SK-N-SH treated with all-trans-retinoic acid at 6 μM for 48 hours (cell line): ENCODE data around the gene ST6GALNAC3.

Experiments
- PPARA ChIP-seq: fragments of 250-450 bp; sonication (Bioruptor Pico); IDR thresholded peaks from 2 replicates; pipeline ENCODE4 v1.5.0; 2020; ENCODE audit warnings: mild to moderate bottlenecking, borderline replicate concordance
- SNAI2 ChIP-seq: fragments of 250-450 bp; sonication (Bioruptor Pico); IDR thresholded peaks from 2 replicates; pipeline ENCODE4 v1.5.0; 2020; ENCODE audit warnings: mild to moderate bottlenecking, moderate library complexity
- TCF4 ChIP-seq: fragments of 250-450 bp; sonication (Bioruptor Pico); IDR thresholded peaks from 2 replicates; pipeline ENCODE4 v1.8.0; 2021; ENCODE audit warnings: mild to moderate bottlenecking, moderate library complexity, borderline replicate concordance
- ZFP3 ChIP-seq: fragments of 250-450 bp; sonication (Bioruptor Pico); IDR thresholded peaks from 2 replicates; pipeline ENCODE4 v1.5.0; 2020; ENCODE audit warnings: mild to moderate bottlenecking, moderate library complexity
- ZNF565 ChIP-seq: fragments of 450-650 bp; formaldehyde crosslinking; conservative IDR thresholded peaks from 2 replicates; pipeline ENCODE4 v1.5.0; 2020; ENCODE audit warnings: low read depth, mild to moderate bottlenecking, moderate library complexity
- TF ChIP-seq, protein P1 (sequence below): fragments of 250-450 bp; sonication (Bioruptor Pico); IDR thresholded peaks from 2 replicates; pipeline ENCODE4 v1.5.1; 2021; ENCODE audit warnings: mild to moderate bottlenecking, moderate library complexity
- TF ChIP-seq, protein P2 (sequence below): fragments of 250-450 bp; sonication (Bioruptor Pico); IDR thresholded peaks from 2 replicates; pipeline ENCODE4 v1.8.0; 2021; ENCODE audit warnings: low read depth, mild to moderate bottlenecking, moderate library complexity, borderline replicate concordance
- TF ChIP-seq, protein P3 (sequence below): fragments of 250-450 bp; sonication (Bioruptor Pico); IDR thresholded peaks from 2 replicates; pipeline ENCODE4 v1.8.0; 2020; ENCODE audit warnings: mild to moderate bottlenecking, moderate library complexity, borderline replicate concordance
- TF ChIP-seq, protein P4 (sequence below): fragments of 250-450 bp; sonication (Bioruptor Pico); IDR thresholded peaks from 2 replicates; pipeline ENCODE4 v1.5.1; 2020; ENCODE audit warnings: low read depth, mild to moderate bottlenecking, moderate library complexity

DNA sequence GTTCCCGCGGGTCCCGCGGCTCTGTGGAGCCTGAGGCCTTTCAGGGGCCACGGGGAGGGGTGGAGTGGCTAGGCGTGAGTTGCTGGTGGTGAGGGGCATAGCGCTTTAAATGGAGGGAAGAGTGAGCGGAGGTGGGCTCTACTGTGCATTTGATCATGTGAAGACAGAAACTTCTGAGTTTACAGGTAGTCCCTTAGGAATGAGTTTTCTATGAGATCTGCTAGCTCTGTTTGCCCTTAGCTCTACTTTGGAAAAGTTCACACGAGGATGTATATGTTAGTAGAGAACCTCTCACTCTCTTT, 593 bp downstream of the ST6GALNAC3 start:
- TF ChIP-seq, protein P1, sequence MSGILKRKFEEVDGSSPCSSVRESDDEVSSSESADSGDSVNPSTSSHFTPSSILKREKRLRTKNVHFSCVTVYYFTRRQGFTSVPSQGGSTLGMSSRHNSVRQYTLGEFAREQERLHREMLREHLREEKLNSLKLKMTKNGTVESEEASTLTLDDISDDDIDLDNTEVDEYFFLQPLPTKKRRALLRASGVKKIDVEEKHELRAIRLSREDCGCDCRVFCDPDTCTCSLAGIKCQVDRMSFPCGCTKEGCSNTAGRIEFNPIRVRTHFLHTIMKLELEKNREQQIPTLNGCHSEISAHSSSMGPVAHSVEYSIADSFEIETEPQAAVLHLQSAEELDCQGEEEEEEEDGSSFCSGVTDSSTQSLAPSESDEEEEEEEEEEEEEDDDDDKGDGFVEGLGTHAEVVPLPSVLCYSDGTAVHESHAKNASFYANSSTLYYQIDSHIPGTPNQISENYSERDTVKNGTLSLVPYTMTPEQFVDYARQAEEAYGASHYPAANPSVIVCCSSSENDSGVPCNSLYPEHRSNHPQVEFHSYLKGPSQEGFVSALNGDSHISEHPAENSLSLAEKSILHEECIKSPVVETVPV (CRISPR knock-in tag), result no peak
- TF ChIP-seq PPARA (no peak), ZNF565 (CRISPR knock-in tag) (no peak), ZFP3 (CRISPR knock-in tag) (no peak), SNAI2 (CRISPR knock-in tag) (no peak), TCF4 (CRISPR knock-in tag) (no peak)
- TF ChIP-seq, protein P2, sequence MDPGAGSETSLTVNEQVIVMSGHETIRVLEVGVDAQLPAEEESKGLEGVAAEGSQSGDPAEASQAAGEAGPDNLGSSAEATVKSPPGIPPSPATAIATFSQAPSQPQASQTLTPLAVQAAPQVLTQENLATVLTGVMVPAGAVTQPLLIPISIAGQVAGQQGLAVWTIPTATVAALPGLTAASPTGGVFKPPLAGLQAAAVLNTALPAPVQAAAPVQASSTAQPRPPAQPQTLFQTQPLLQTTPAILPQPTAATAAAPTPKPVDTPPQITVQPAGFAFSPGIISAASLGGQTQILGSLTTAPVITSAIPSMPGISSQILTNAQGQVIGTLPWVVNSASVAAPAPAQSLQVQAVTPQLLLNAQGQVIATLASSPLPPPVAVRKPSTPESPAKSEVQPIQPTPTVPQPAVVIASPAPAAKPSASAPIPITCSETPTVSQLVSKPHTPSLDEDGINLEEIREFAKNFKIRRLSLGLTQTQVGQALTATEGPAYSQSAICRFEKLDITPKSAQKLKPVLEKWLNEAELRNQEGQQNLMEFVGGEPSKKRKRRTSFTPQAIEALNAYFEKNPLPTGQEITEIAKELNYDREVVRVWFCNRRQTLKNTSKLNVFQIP (CRISPR knock-in tag), result no peak
- TF ChIP-seq, protein P3, sequence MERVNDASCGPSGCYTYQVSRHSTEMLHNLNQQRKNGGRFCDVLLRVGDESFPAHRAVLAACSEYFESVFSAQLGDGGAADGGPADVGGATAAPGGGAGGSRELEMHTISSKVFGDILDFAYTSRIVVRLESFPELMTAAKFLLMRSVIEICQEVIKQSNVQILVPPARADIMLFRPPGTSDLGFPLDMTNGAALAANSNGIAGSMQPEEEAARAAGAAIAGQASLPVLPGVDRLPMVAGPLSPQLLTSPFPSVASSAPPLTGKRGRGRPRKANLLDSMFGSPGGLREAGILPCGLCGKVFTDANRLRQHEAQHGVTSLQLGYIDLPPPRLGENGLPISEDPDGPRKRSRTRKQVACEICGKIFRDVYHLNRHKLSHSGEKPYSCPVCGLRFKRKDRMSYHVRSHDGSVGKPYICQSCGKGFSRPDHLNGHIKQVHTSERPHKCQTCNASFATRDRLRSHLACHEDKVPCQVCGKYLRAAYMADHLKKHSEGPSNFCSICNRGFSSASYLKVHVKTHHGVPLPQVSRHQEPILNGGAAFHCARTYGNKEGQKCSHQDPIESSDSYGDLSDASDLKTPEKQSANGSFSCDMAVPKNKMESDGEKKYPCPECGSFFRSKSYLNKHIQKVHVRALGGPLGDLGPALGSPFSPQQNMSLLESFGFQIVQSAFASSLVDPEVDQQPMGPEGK, result no peak
- TF ChIP-seq, protein P4, sequence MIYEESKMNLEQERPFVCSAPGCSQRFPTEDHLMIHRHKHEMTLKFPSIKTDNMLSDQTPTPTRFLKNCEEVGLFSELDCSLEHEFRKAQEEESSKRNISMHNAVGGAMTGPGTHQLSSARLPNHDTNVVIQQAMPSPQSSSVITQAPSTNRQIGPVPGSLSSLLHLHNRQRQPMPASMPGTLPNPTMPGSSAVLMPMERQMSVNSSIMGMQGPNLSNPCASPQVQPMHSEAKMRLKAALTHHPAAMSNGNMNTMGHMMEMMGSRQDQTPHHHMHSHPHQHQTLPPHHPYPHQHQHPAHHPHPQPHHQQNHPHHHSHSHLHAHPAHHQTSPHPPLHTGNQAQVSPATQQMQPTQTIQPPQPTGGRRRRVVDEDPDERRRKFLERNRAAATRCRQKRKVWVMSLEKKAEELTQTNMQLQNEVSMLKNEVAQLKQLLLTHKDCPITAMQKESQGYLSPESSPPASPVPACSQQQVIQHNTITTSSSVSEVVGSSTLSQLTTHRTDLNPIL (CRISPR knock-in tag), result no peak
